K562 (cell line): ENCODE results near the gene ANXA9. TPM values are rescaled to one million over a fixed set of nuclear protein-coding genes. Genes with fewer than 3 reads are reported as not detected.

Experiments
- ARID4B ChIP-seq: sonication (generic); formaldehyde crosslinking; IDR thresholded peaks from 2 replicates; pipeline ENCODE4 v1.8.0; 2022; ENCODE audit warnings: mild to moderate bottlenecking, missing genetic modification reagents
- CEBPG ChIP-seq, 3 experiments: fragments of 200-800 bp in 1 of 3; sonication (Bioruptor generic) in 1 of 3; sonication (generic) in 1 of 3; formaldehyde crosslinking in 1 of 3; IDR thresholded peaks in 2 of 3; conservative IDR thresholded peaks in 1 of 3; 2 replicates each; pipeline versions ENCODE4 v1.6.1 to v1.8.0; 2016 to 2022; ENCODE audit warnings: missing compliant biosample characterization in 2 of 3, missing genetic modification characterization in 2 of 3, mild to moderate bottlenecking in 1 of 3, missing genetic modification reagents in 1 of 3
- GTF2A2 ChIP-seq: IDR thresholded peaks from 2 replicates; pipeline ENCODE4 v1.6.1; 2016; ENCODE audit warnings: mild to moderate bottlenecking, missing genetic modification characterization, missing compliant biosample characterization
- HDAC1 ChIP-seq, 2 experiments: fragments of 450-650 bp; IDR thresholded peaks; 2 replicates each; pipeline ENCODE4 v1.6.1; 2016 to 2017; ENCODE audit warnings: inconsistent platforms in 1 of 2, mild to moderate bottlenecking in 1 of 2, moderate library complexity in 1 of 2
- HDAC8 ChIP-seq: fragments of 450-650 bp; IDR thresholded peaks from 2 replicates; pipeline ENCODE4 v1.6.1; 2016; ENCODE audit warnings: mild to moderate bottlenecking, missing genetic modification characterization, moderate library complexity, missing compliant biosample characterization
- KAT7 ChIP-seq: sonication (generic); formaldehyde crosslinking; IDR thresholded peaks from 2 replicates; pipeline ENCODE4 v1.8.0; 2022; ENCODE audit warnings: missing genetic modification reagents, mild to moderate bottlenecking, borderline replicate concordance
- MYC ChIP-seq, 2 experiments: fragments of 250-450 bp in 1 of 2; sonication (Bioruptor Pico) in 1 of 2; IDR thresholded peaks; 2 replicates each; pipeline versions ENCODE4 v1.5.1 to v1.6.1; 2012 to 2021; ENCODE audit warnings: low read depth in 2 of 2, borderline replicate concordance in 1 of 2, improper control_type of control experiment in 1 of 2, low read length in 1 of 2, mild to moderate bottlenecking in 1 of 2, moderate library complexity in 1 of 2
- MYNN ChIP-seq, 2 experiments: sonication (generic); formaldehyde crosslinking in 1 of 2; IDR thresholded peaks; 2 replicates each; pipeline versions ENCODE4 v1.5.0 to v1.6.1; 2016 to 2020; ENCODE audit warnings: antibody characterized with exemption in 1 of 2, missing genetic modification reagents in 1 of 2
- NRF1 ChIP-seq, 2 experiments: fragments of 450-650 bp; IDR thresholded peaks in 1 of 2; conservative IDR thresholded peaks in 1 of 2; 2 replicates each; pipeline ENCODE4 v1.6.1; 2014; ENCODE audit warnings: mild to moderate bottlenecking in 2 of 2
- PCBP1 ChIP-seq: fragments of 200-400 bp; formaldehyde crosslinking; IDR thresholded peaks from 2 replicates; pipeline ENCODE4 v1.6.1; 2018; ENCODE audit warnings: mild to moderate bottlenecking, low read depth, low read length; ENCODE audit not compliant: poor library complexity, severe bottlenecking
- RBBP5 ChIP-seq: fragments of 200-600 bp; sonication (generic); IDR thresholded peaks from 2 replicates; pipeline ENCODE4 v1.6.1; 2012; ENCODE audit warnings: borderline replicate concordance, mild to moderate bottlenecking, low read length, control low read depth, inconsistent platforms; ENCODE audit not compliant: insufficient read depth, poor library complexity, severe bottlenecking
- SMAD4 ChIP-seq: fragments of 250-450 bp; sonication (Bioruptor Pico); conservative IDR thresholded peaks from 2 replicates; pipeline ENCODE4 v1.8.0; 2021; ENCODE audit warnings: inconsistent platforms, mild to moderate bottlenecking, moderate library complexity
- TAF1 ChIP-seq: IDR thresholded peaks from 2 replicates; pipeline ENCODE4 v1.6.1; 2011; ENCODE audit warnings: mild to moderate bottlenecking, low read length, moderate library complexity; ENCODE audit not compliant: insufficient read depth, control insufficient read depth, severe bottlenecking; ENCODE audit errors: extremely low read depth
- ZBTB9 ChIP-seq: fragments of 450-650 bp; formaldehyde crosslinking; IDR thresholded peaks from 2 replicates; pipeline ENCODE4 v1.4.0; 2020; ENCODE audit warnings: mild to moderate bottlenecking, moderate library complexity
- ZZZ3 ChIP-seq: fragments of 450-650 bp; IDR thresholded peaks from 2 replicates; pipeline ENCODE4 v1.6.1; 2016; ENCODE audit warnings: antibody characterized with exemption, mild to moderate bottlenecking, moderate library complexity
- polyA plus RNA-seq, 8 experiments: library from polyadenylated mRNA; depleted of rRNA in 4 of 8; stranded (reverse) in 5 of 8; unstranded in 3 of 8; fragments of >200 nt; fragmentation: Nextera tagmentation in 2 of 8; fragmentation: Illumina TruSeq in 1 of 8; extraction: Ambion mirVana in 2 of 8; extraction: Trizol in 1 of 8; gene quantifications; 2 replicates each; pipeline versions ENCODE4 v1.2.1 to v1.2.3, GENCODE V29; 2011 to 2014; ENCODE audit warnings: inconsistent platforms in 1 of 8, missing spikeins in 1 of 8
- total RNA-seq, 7 experiments: library from RNA; depleted of rRNA in 6 of 7; stranded (reverse); fragments of >200 nt in 6 of 7; fragmentation: Illumina TruSeq in 2 of 7; extraction: Trizol in 2 of 7; gene quantifications; 2 replicates each; pipeline versions ENCODE4 v1.2.1 to v1.2.3, GENCODE V29; 2011 to 2021; ENCODE audit warnings: low replicate concordance in 1 of 7
- TF ChIP-seq, protein P1 (sequence below): sonication (generic); formaldehyde crosslinking; IDR thresholded peaks from 2 replicates; pipeline ENCODE4 v1.9.0; 2022; ENCODE audit warnings: mild to moderate bottlenecking, missing genetic modification reagents
- TF ChIP-seq, protein P2 (sequence below): sonication (generic); formaldehyde crosslinking; IDR thresholded peaks from 2 replicates; pipeline ENCODE4 v1.8.0; 2022; ENCODE audit warnings: missing genetic modification reagents, mild to moderate bottlenecking, moderate library complexity, borderline replicate concordance

The ANXA9 gene
- total and polyA plus RNA-seq, 9 of the 15 experiments (the other 6 are each of a cell fraction or from before 2014, with no cell fraction given), result 0.24 to 1.6 (median 0.57) TPM

DNA sequence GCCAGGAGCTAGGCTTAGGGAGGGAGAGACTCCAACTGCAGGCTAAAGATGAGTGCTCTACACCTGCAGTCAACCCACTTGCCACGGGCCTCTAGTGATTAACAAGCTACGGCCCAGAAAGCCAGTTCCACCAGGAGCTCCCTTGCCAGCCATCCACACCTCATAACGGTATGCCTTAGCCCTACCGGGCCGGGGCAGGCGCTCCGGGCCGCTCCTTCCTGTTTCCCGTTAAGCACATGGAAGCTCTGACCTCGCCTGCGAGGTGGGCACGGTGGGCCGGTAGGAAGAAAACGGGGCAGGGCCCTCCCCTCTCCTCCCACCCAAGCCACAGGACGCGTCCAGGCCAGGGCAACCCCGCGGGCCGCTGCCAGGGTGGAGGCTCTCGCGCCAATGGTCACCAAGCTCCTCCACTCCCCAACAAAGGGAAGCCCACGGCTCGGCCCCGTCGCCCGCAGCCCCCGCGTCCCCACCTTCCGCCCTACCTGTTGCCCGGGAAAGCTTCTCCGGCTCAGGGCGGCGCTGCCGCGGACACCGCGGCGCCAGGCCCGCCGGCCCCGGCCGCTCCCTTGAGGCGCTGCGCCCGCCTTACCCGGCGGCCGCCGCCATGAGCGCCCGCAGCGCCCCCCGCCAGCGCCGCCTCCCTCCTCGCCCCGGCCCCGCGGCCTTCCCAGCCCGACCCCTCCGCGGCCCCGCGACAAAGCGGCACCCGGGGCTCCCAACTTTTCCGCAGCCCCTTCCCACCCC is 8.1 kb upstream of the ANXA9 start (continued):
- TF ChIP-seq ARID4B (peak; percentile 38; the same call in 1 of the 2 replicates), ZZZ3 (no peak), HDAC1 (IDR thresholded peaks at IDR 0.05) (0 out of 4 replicates have a peak, but pooled peaks of 1 of the 2 experiments have one; percentile 24), ZBTB9 (CRISPR knock-in tag) (0 out of 2 replicates have a peak, but pooled peaks have one; percentile 17), NRF1 (conservative IDR thresholded peaks at IDR 0.05 in 1 of 2, IDR thresholded peaks at IDR 0.05 in 1 of 2) (0 out of 4 replicates have a peak, but pooled peaks of 1 of the 2 experiments have one; percentile 24), GTF2A2 (tag) (peak; percentile 56; the same call in 1 of the 2 replicates), MYNN (IDR thresholded peaks at IDR 0.05) (0 out of 2 replicates have a peak, but pooled peaks have one; percentile 9), MYNN (CRISPR knock-in tag; IDR thresholded peaks at IDR 0.05) (no peak), RBBP5 (peak; percentile 34), KAT7 (CRISPR knock-in tag) (peak; percentile 79; the same call in 1 of the 2 replicates), TAF1 (peak; percentile 13), SMAD4 (CRISPR knock-in tag) (peak; percentile 52; the same call in 1 of the 2 replicates), PCBP1 (peak; percentile 10), HDAC8 (tag) (no peak), MYC (IDR thresholded peaks at IDR 0.05; ENCODE audit: low read depth, low read length) (peak; percentile 60), MYC (CRISPR knock-in tag; IDR thresholded peaks at IDR 0.05; ENCODE audit: borderline replicate concordance, low read depth) (no peak), CEBPG (CRISPR knock-in tag; IDR thresholded peaks at IDR 0.05) (peak; percentile 37; the same call in 1 of the 2 replicates), CEBPG (tag; conservative IDR thresholded peaks at IDR 0.05 in 1 of 2, IDR thresholded peaks at IDR 0.05 in 1 of 2) (no peak)
- TF ChIP-seq, protein P1, sequence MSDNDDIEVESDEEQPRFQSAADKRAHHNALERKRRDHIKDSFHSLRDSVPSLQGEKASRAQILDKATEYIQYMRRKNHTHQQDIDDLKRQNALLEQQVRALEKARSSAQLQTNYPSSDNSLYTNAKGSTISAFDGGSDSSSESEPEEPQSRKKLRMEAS (CRISPR knock-in tag), result peak; percentile 72
- TF ChIP-seq, protein P2, sequence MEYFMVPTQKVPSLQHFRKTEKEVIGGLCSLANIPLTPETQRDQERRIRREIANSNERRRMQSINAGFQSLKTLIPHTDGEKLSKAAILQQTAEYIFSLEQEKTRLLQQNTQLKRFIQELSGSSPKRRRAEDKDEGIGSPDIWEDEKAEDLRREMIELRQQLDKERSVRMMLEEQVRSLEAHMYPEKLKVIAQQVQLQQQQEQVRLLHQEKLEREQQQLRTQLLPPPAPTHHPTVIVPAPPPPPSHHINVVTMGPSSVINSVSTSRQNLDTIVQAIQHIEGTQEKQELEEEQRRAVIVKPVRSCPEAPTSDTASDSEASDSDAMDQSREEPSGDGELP (CRISPR knock-in tag), result 0 out of 2 replicates have a peak, but pooled peaks have one; percentile 17
